Measurements from ENCODE around the gene MERTK. TPM values are rescaled to one million over a fixed set of nuclear protein-coding genes. Genes with fewer than 3 reads are reported as not detected.

The MERTK gene
- total RNA-seq, 6 experiments from 2014 or later, result not detected

- Mint-ChIP-seq H3K4me3 (no peak overlapping the region), H3K27ac (no peak overlapping the region), H3K4me1 (ENCODE audit: low read depth) (0 out of 2 replicates have a peak, but pooled peaks cover 4% of the 10 kb centered on the region), H3K9me3 (no peaks in the 10 kb centered on the region), H3K36me3 (ENCODE audit: low read depth) (no peaks in the 10 kb centered on the region), H3K27me3 (ENCODE audit: insufficient read depth) (peaks cover 42% of the 10 kb centered on the region)
- TF ChIP-seq CTCF (IDR thresholded peaks at IDR 0.05), result no peak
- DNase-seq, result no peak
These were observed 126.6 kb downstream of the MERTK start for GRCh38 chr2:112024896-112025491.

- Mint-ChIP-seq H3K27me3 (ENCODE audit: insufficient read depth) (peaks cover 34% of the 10 kb centered on the region), H3K27ac (no peak overlapping the region), H3K4me1 (ENCODE audit: low read depth) (peaks cover 4% of the 10 kb centered on the region), H3K36me3 (ENCODE audit: low read depth) (no peaks in the 10 kb centered on the region), H3K4me3 (no peak overlapping the region), H3K9me3 (no peaks in the 10 kb centered on the region)
- DNase-seq, result no peak
- TF ChIP-seq CTCF (IDR thresholded peaks at IDR 0.05), result no peak
These were observed 128.1 kb downstream of the MERTK start for GRCh38 chr2:112026509-112026908.

GRCh38 chr2:112027767-112028166 lies 129.4 kb downstream of the MERTK start:
- H3K36me3 Mint-ChIP-seq (ENCODE audit: low read depth), result no peaks in the 10 kb centered on the region
- peaks cover 13% of the 10 kb centered on the region for H3K4me1 Mint-ChIP-seq (ENCODE audit: low read depth)
- peaks cover 25% of the 10 kb centered on the region for H3K27me3 Mint-ChIP-seq (ENCODE audit: insufficient read depth)
- H3K27ac Mint-ChIP-seq, result no peak overlapping the region
- H3K9me3 Mint-ChIP-seq, result no peaks in the 10 kb centered on the region
- no peak for DNase-seq
- no peak overlapping the region for H3K4me3 Mint-ChIP-seq
- TF ChIP-seq CTCF (IDR thresholded peaks at IDR 0.05), result no peak

GRCh38 chr2:112029164-112029563 lies 130.8 kb downstream of the MERTK start:
- H3K27ac Mint-ChIP-seq, result no peak overlapping the region
- DNase-seq, result no peak
- H3K4me3 Mint-ChIP-seq, result no peak overlapping the region
- peaks cover 16% of the 10 kb centered on the region for H3K4me1 Mint-ChIP-seq (ENCODE audit: low read depth)
- no peak for TF ChIP-seq CTCF (IDR thresholded peaks at IDR 0.05)
- no peaks in the 10 kb centered on the region for H3K36me3 Mint-ChIP-seq (ENCODE audit: low read depth)
- peaks cover 25% of the 10 kb centered on the region for H3K27me3 Mint-ChIP-seq (ENCODE audit: insufficient read depth)
- no peaks in the 10 kb centered on the region for H3K9me3 Mint-ChIP-seq

- no peak overlapping the region; the same call in 1 of the 2 replicates for H3K4me3 Mint-ChIP-seq
- no peak overlapping the region for H3K27ac Mint-ChIP-seq
- H3K36me3 Mint-ChIP-seq (ENCODE audit: low read depth), result no peaks in the 10 kb centered on the region
- DNase-seq, result no peak
- peaks cover 16% of the 10 kb centered on the region for H3K4me1 Mint-ChIP-seq (ENCODE audit: low read depth)
- no peaks in the 10 kb centered on the region for H3K9me3 Mint-ChIP-seq
- H3K27me3 Mint-ChIP-seq (ENCODE audit: insufficient read depth), result peaks cover 22% of the 10 kb centered on the region
- TF ChIP-seq CTCF (IDR thresholded peaks at IDR 0.05), result no peak
These were observed 133.2 kb downstream of the MERTK start for GRCh38 chr2:112031473-112032223.

All from HFFc6 (cell line).